Measurements from ENCODE around the gene CARNS1. TPM values are rescaled to one million over a fixed set of nuclear protein-coding genes. Genes with fewer than 3 reads are reported as not detected.

CARNS1 gene
- total and polyA plus RNA-seq, 2 of the 13 experiments (the other 11 are each of a cell fraction or from before 2014, with no cell fraction given), result not detected

- TF ChIP-seq IRF9 (CRISPR knock-in tag; IDR thresholded peaks at IDR 0.05; ENCODE audit: borderline replicate concordance) (0 out of 2 replicates have a peak, but pooled peaks have one; percentile 24), ZBTB43 (CRISPR knock-in tag; conservative IDR thresholded peaks at IDR 0.05) (no peak), SALL1 (CRISPR knock-in tag; IDR thresholded peaks at IDR 0.05) (0 out of 2 replicates have a peak, but pooled peaks have one; percentile 7), AKAP8 (CRISPR knock-in tag; IDR thresholded peaks at IDR 0.05) (no peak), HDAC1 (CRISPR knock-in tag; IDR thresholded peaks at IDR 0.05) (0 out of 2 replicates have a peak, but pooled peaks have one; percentile 41), REPIN1 (CRISPR knock-in tag; IDR thresholded peaks at IDR 0.05; ENCODE audit: borderline replicate concordance, low read depth) (0 out of 2 replicates have a peak, but pooled peaks have one; percentile 17), ZNF350 (CRISPR knock-in tag; IDR thresholded peaks at IDR 0.05; ENCODE audit: borderline replicate concordance, low read depth) (peak; percentile 35; the same call in 1 of the 2 replicates), SNAPC4 (CRISPR knock-in tag; IDR thresholded peaks at IDR 0.05) (no peak), ZNF225 (CRISPR knock-in tag; IDR thresholded peaks at IDR 0.05) (peak; percentile 28; the same call in 1 of the 2 replicates), TAF1 (CRISPR knock-in tag; IDR thresholded peaks at IDR 0.05) (peak; percentile 6; the same call in 1 of the 2 replicates), BRCA1 (CRISPR knock-in tag; IDR thresholded peaks at IDR 0.05) (no peak), ATF7 (IDR thresholded peaks at IDR 0.05) (no peak), ATF7 (CRISPR knock-in tag; IDR thresholded peaks at IDR 0.05) (no peak), HNF1B (CRISPR knock-in tag; IDR thresholded peaks at IDR 0.05) (peak; percentile 64), ZNF446 (CRISPR knock-in tag; IDR thresholded peaks at IDR 0.05) (peak; percentile 59; the same call in 1 of the 2 replicates), ZNF607 (CRISPR knock-in tag; IDR thresholded peaks at IDR 0.05; ENCODE audit: borderline replicate concordance) (no peak), TMF1 (CRISPR knock-in tag; IDR thresholded peaks at IDR 0.05; ENCODE audit: low read depth) (peak; percentile 31; the same call in 1 of the 2 replicates), TBX2 (CRISPR knock-in tag; IDR thresholded peaks at IDR 0.05; ENCODE audit: borderline replicate concordance) (peak; percentile 56; the same call in 1 of the 2 replicates), NFE2 (CRISPR knock-in tag; IDR thresholded peaks at IDR 0.05) (no peak), ZNF782 (CRISPR knock-in tag; IDR thresholded peaks at IDR 0.05; ENCODE audit: borderline replicate concordance) (0 out of 2 replicates have a peak, but pooled peaks have one; percentile 39), ZNF883 (CRISPR knock-in tag; IDR thresholded peaks at IDR 0.05; ENCODE audit: not compliant biosample characterization) (peak; percentile 63)
These were observed 14.5 kb upstream of the CARNS1 start (continued) for GRCh38 chr11:67400942-67401494.
